Glutamatergic neuron (in vitro differentiated cells): ENCODE measurements around the gene TMEM132A. TPM values are rescaled to one million over a fixed set of nuclear protein-coding genes. Genes with fewer than 3 reads are reported as not detected.
A peak's percentile ranks its signal among the peaks of the same experiment; 100 is the strongest.

ENCODE experiments used
- DNase-seq: peaks from one replicate; pipeline ENCODE4 v3.0.0; 2022
- H3K27ac Mint-ChIP-seq: one replicate; pipeline ENCODE4 v1.8.0; 2020; ENCODE audit warnings: mild to moderate bottlenecking, mixed read lengths, inconsistent platforms; ENCODE audit not compliant: unreplicated experiment
- H3K27me3 Mint-ChIP-seq: one replicate; pipeline ENCODE4 v1.8.0; 2020; ENCODE audit warnings: mild to moderate bottlenecking, moderate library complexity, mixed read lengths, inconsistent platforms; ENCODE audit not compliant: unreplicated experiment
- H3K36me3 Mint-ChIP-seq: one replicate; pipeline ENCODE4 v1.8.0; 2020; ENCODE audit warnings: mild to moderate bottlenecking, mixed read lengths, inconsistent platforms; ENCODE audit not compliant: unreplicated experiment
- H3K4me1 Mint-ChIP-seq: one replicate; pipeline ENCODE4 v1.8.0; 2020; ENCODE audit warnings: mild to moderate bottlenecking, low read depth, mixed read lengths, inconsistent platforms; ENCODE audit not compliant: unreplicated experiment
- H3K4me3 Mint-ChIP-seq: one replicate; pipeline ENCODE4 v1.8.0; 2020; ENCODE audit warnings: mild to moderate bottlenecking, mixed read lengths, inconsistent platforms; ENCODE audit not compliant: unreplicated experiment
- H3K9me3 Mint-ChIP-seq: one replicate; pipeline ENCODE4 v1.8.0; 2020; ENCODE audit warnings: mild to moderate bottlenecking, moderate library complexity, mixed read lengths, inconsistent platforms; ENCODE audit not compliant: unreplicated experiment
- total RNA-seq: library from RNA; stranded (reverse); fragmentation: NEBNext Ultra II Directional; extraction: Animal tissue kit (Norgen Biotek cat#: 25700); gene quantifications from one replicate; pipeline ENCODE4 v1.2.1, GENCODE V29; 2021; ENCODE audit not compliant: unreplicated experiment
- TF ChIP-seq, protein P1 (sequence below): fragments of 200-600 bp; sonication (generic); IDR thresholded peaks from one replicate; pipeline ENCODE4 v1.5.0; 2021; ENCODE audit not compliant: partially characterized antibody, unreplicated experiment

Gene TMEM132A
- total RNA-seq, 1 donor from 2014 or later: 664 TPM

DNA sequence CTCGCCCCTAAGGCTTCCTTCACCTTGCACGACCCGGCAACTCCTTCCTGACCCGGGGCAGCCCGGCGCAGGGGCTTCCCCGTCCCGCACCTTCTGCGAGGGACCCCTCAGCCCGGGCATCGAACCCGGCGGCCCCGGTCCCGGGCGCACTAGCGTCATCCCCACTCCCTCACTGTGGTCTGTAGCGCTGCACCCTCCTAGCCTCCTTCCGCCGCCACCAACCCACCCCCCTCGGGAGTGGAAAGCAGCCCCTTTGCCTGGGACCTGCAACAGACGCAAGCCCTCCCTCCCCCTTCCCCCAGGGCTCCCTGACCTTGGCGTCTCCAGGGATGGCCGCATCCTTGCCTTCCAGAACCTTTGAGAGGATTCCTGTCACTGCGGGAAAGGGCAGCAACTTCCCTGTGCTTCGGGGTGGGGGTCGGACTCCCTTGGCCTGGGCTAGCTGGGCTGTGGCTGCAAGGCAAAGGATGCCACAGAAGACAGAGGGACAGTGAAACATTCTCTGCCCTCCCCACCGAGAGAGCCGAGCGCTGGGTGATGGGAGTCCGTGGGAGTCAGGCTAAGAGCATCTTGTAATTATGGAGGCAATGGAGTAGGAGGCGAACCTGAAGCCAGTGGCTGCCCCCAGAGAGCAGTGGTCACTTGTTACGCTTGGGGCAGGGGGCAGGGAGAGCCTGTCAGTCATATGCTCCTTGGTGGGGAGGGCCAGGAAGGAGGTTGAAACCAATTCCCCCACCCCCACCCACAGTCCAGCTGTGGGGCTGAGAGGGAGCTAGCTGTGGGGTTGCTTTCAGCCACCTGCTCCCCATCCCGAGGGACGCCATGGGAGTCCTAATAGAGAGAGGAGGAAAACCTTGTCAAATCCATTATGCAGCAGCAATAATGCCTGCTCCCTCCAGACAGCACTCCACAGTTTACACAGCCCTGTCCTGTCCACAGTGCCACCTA lies 920 bp downstream of the TMEM132A start:
- peak; percentile 92 for DNase-seq
- H3K27ac Mint-ChIP-seq: peak overlapping the region; percentile 96
- TF ChIP-seq, protein P1, sequence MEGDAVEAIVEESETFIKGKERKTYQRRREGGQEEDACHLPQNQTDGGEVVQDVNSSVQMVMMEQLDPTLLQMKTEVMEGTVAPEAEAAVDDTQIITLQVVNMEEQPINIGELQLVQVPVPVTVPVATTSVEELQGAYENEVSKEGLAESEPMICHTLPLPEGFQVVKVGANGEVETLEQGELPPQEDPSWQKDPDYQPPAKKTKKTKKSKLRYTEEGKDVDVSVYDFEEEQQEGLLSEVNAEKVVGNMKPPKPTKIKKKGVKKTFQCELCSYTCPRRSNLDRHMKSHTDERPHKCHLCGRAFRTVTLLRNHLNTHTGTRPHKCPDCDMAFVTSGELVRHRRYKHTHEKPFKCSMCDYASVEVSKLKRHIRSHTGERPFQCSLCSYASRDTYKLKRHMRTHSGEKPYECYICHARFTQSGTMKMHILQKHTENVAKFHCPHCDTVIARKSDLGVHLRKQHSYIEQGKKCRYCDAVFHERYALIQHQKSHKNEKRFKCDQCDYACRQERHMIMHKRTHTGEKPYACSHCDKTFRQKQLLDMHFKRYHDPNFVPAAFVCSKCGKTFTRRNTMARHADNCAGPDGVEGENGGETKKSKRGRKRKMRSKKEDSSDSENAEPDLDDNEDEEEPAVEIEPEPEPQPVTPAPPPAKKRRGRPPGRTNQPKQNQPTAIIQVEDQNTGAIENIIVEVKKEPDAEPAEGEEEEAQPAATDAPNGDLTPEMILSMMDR: no peak
- peaks cover 13% of the 10 kb centered on the region for H3K9me3 Mint-ChIP-seq
- H3K36me3 Mint-ChIP-seq: peaks cover 8% of the 10 kb centered on the region
- peak overlapping the region; percentile 98 for H3K4me3 Mint-ChIP-seq
- H3K27me3 Mint-ChIP-seq: peaks cover 11% of the 10 kb centered on the region
- peaks cover 24% of the 10 kb centered on the region for H3K4me1 Mint-ChIP-seq

DNA sequence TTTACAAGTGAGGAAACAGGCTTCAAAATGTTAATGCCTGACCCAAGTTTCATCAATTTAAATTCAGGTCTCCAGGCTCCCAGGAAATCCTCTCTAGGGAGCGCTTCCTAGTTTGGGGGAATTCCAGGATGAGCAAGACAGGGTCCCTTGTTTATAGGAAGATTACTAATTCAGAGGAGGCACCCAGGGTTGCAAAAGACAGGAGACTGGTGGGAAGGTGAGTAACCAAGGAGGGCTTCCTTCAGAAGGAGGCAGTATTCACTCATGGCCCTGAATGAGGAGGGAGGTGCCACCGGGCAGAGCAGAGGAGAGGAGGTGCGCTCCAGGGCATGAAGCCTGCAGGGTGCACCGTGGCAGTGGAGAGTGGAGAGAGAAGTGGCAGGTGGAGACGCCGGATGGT lies 1.6 kb downstream of the TMEM132A start:
- Mint-ChIP-seq H3K4me3 (peak overlapping the region; percentile 98), H3K36me3 (peaks cover 8% of the 10 kb centered on the region), H3K27me3 (peaks cover 11% of the 10 kb centered on the region), H3K27ac (peak overlapping the region; percentile 96), H3K4me1 (peaks cover 24% of the 10 kb centered on the region), H3K9me3 (peaks cover 13% of the 10 kb centered on the region)
- TF ChIP-seq, protein P1: no peak
- DNase-seq: no peak

DNA sequence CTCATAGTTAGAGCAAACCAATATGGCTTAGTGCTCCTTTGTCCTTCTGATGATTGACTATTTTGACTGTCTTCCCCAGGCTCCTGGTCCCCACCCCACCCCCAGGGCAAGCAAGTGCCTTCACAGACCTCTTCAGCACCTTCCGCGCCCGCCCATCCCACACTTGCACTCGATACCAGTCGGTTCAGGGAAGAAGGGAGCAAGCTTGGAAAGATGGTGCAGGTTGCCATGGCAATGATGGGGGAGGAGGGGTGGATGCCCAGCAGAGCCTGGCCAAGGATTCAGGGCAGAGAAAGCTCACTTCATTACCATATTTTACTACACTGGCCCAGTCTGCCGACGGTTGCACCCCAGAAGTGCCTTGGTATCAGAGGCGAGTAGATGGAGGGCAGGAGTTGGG lies 2.2 kb downstream of the TMEM132A start:
- Mint-ChIP-seq H3K27ac (no peak overlapping the region), H3K27me3 (peaks cover 11% of the 10 kb centered on the region), H3K4me1 (peaks cover 24% of the 10 kb centered on the region), H3K36me3 (peaks cover 8% of the 10 kb centered on the region), H3K4me3 (peak overlapping the region; percentile 98), H3K9me3 (peaks cover 13% of the 10 kb centered on the region)
- TF ChIP-seq, protein P1: no peak
- DNase-seq: no peak

DNA sequence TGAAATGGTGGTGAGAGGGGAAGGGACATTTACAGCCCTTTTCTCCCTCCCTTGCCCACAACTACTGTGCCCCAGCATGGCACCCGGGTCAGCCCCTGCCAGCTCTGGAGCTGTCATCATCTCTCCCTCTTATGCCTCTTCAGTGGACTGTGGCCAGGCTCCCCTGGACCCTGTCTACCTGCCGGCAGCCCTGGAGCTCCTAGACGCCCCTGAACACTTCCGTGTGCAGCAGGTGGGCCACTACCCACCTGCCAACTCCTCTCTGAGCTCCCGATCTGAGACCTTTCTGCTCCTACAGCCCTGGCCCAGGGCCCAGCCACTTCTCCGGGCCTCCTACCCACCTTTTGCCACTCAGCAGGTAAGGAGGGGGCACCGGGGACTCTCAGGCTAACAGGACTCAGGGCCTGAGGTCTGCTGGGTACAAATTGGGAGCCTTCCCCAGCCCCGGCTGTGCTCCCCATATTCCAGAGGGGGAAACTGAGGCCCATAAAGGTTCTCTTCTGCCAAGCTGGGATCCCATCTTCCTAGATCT lies 2.9 kb downstream of the TMEM132A start:
- H3K9me3 Mint-ChIP-seq: peaks cover 13% of the 10 kb centered on the region
- H3K4me1 Mint-ChIP-seq: peaks cover 24% of the 10 kb centered on the region
- H3K27me3 Mint-ChIP-seq: peaks cover 11% of the 10 kb centered on the region
- peaks cover 8% of the 10 kb centered on the region for H3K36me3 Mint-ChIP-seq
- DNase-seq: no peak
- TF ChIP-seq, protein P1: no peak
- H3K27ac Mint-ChIP-seq: no peak overlapping the region
- peak overlapping the region; percentile 98 for H3K4me3 Mint-ChIP-seq

DNA sequence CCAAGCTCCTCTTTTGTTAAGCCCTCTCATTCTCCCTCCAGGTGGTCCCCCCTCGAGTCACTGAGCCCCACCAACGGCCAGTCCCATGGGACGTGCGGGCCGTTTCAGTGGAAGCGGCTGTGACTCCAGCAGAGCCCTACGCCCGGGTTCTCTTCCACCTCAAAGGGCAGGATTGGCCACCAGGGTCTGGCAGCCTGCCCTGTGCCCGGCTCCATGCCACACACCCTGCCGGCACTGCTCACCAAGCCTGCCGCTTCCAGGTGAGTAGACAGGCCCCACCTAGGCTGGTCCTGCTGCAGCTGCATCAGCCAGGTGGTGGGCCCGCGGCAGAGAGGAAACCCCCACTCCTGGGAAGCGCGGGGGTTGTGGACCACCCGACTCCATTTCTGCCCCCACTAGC lies 3.3 kb downstream of the TMEM132A start:
- H3K4me1 Mint-ChIP-seq: peaks cover 20% of the 10 kb centered on the region
- H3K9me3 Mint-ChIP-seq: peaks cover 10% of the 10 kb centered on the region
- peak overlapping the region; percentile 46 for H3K4me3 Mint-ChIP-seq
- H3K36me3 Mint-ChIP-seq: peaks cover 8% of the 10 kb centered on the region
- H3K27me3 Mint-ChIP-seq: peaks cover 9% of the 10 kb centered on the region
- no peak for DNase-seq
- H3K27ac Mint-ChIP-seq: no peak overlapping the region
- TF ChIP-seq, protein P1: no peak
